Non-pigmented ciliary epithelial cell (primary cell): Measurements from ENCODE around the gene LRIG1.
A peak's percentile ranks its signal among the peaks of the same experiment; 100 is the strongest.

Experiments
- DNase-seq: peaks from one replicate; pipeline ENCODE4 v3.0.0-alpha.2; 2010; ENCODE audit warnings: low read depth

LRIG1 gene

GRCh38 chr3:66385066-66385465 is 115.8 kb downstream of the LRIG1 start:
- DNase-seq: no peak

GRCh38 chr3:66383998-66384745 is 116.7 kb downstream of the LRIG1 start:
- no peak for DNase-seq

- no peak for DNase-seq
These were observed 117.8 kb downstream of the LRIG1 start for GRCh38 chr3:66383023-66383422.

DNA sequence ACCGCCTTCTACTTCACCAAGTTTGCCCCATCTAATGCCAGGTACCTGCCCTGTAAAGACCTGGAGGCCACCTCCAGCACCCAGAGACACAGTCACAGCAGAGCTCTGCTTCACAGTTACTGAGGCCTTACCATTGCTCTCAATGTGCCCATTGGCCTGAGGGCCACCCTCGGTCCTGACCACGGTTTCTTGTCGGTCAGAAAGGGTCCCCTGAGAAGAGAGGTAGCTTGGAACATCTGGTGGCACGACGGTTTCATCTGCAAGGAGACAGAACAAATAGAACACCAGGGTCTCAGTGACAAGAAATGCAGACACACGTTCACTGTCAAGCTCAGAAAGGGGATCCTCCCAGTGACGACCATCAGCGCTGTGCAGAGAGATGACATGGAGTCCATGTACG is 118.7 kb downstream of the LRIG1 start:
- DNase-seq: no peak

DNA sequence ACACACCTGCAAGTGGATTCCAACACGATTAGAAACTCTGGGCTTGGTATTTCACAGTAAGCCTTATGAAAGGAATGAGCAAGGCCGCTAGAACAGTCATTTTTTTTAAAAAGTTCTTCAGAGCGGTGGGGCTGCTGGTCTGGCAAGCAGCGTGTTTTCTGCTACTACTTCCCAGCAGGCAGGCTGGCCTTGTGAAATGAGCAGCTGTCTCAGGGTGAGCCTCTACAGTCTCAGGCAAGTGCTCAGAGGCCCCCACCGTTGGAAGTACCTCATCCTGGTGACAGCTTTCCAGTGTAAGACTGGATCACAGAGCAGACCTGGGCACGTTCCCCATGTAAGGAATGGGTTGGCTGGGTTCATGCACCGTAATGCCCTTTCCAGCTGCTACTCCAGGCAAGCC is 119.2 kb downstream of the LRIG1 start:
- no peak for DNase-seq

- no peak for DNase-seq
These were observed 120.5 kb downstream of the LRIG1 start for GRCh38 chr3:66380200-66380932.

DNA sequence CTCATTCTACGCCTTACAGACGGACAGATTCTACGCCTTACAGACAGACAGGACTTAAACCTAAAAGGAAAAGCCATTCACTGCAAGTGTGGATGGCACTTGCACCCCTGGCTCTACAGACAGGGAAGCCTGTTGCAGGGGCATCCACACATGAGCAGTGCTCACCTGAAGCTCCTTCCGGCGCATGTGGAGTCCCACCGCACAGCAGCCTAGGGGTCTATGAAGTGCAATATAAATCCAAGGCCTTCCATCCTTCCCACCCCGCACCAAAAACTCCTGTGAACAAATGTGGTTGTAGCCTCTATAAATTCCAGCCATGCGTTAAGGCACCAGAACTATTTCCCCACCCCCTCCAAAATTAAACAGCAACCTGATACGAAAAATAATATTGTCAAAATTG is 121.3 kb downstream of the LRIG1 start:
- no peak for DNase-seq

GRCh38 chr3:66378256-66378655 is 122.6 kb downstream of the LRIG1 start:
- DNase-seq: no peak

- DNase-seq: no peak
These were observed 123.0 kb downstream of the LRIG1 start for GRCh38 chr3:66377800-66378199.

DNA sequence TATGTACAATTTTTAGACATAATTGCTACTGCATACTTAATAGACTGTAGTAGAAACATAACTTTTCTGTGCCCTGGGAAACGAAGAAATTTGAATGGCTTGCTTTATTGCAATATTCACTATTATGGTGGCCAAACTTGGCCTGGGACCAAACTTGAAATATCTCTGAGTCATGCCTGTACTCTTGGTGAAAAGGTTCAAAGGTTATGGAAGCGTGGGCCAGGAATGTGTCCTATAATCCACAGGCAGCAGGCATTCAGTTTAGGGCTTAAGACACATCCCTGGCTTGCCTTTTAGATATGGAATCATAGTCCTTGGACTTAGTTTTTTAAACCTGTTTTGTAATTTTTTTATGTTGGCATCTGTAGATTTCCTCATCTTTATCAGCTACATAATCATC is 124.3 kb downstream of the LRIG1 start:
- DNase-seq: peak; percentile 78

- no peak for DNase-seq
These were observed 128.0 kb downstream of the LRIG1 start for GRCh38 chr3:66372681-66373350.

- no peak for DNase-seq
These were observed 129.4 kb downstream of the LRIG1 start for GRCh38 chr3:66371432-66371831.

- no peak for DNase-seq
These were observed 130.6 kb downstream of the LRIG1 start for GRCh38 chr3:66370179-66370578.

GRCh38 chr3:66367979-66368378 is 132.8 kb downstream of the LRIG1 start:
- DNase-seq: no peak

GRCh38 chr3:66366747-66367146 is 134.1 kb downstream of the LRIG1 start:
- DNase-seq: no peak

GRCh38 chr3:66365080-66365479 is 135.7 kb downstream of the LRIG1 start:
- no peak for DNase-seq

- no peak for DNase-seq
These were observed 137.7 kb downstream of the LRIG1 start for GRCh38 chr3:66363148-66363547.

GRCh38 chr3:66362541-66362941 is 138.3 kb downstream of the LRIG1 start:
- peak; percentile 70 for DNase-seq

- no peak for DNase-seq
These were observed 139.5 kb downstream of the LRIG1 start for GRCh38 chr3:66361356-66361755.

DNA sequence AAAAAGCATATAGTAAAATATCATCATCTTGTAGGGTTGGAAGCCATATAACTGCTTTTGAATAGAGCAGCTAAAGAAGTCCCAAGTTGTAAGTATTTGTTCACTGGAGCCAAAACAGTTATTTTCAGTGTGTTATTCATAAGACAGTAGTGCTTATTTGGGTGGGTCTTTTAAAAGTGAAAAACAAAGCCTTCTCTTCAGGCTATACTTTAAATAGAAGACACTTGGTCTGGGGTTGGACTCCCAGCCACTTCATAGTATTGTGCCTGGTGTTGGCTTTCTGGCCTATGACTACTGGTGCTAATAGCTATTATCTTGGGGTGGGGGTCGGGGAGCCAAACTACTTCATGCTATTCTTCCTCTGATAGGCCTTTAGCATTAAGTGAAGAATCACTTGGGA is 144.8 kb downstream of the LRIG1 start:
- DNase-seq: no peak

DNA sequence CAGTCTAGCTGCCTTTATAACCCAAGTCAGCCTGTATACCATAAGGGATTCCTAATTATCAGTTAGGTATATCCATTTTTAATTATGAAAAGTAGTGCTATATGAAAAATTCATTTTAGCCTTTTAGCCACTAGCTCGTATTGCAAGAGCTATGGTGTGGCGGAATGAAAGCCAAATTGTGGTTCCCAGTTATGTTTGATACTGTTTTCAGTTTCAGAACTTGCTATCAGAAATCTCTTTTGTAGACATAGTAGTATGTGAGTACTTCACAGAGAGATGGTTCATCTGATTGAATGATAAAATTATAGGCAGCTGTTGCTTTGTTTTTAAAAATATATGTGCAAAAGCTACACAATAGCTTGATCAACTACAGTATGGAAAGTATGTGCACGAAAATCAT is 145.4 kb downstream of the LRIG1 start:
- DNase-seq: no peak

GRCh38 chr3:66354001-66354400 is 146.8 kb downstream of the LRIG1 start:
- no peak for DNase-seq

DNA sequence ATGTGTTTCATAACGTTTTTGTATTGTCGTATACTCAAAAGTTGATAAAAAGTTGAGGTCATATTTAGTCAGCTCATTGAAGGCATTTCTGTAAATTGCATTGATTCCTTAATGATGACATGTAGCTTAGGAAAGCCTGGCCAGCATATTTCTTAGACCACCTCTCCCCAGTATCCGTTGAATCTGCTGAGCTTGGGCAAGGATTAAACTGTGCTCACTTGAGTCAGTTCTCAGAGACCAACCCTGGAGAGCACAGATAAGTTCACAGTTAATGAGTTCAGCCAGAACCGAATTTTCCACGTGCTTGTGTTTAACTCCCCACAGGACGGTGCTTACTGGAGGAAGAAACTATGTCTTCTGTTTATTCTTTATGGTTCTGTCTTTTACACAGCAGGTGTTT is 147.3 kb downstream of the LRIG1 start:
- DNase-seq: peak; percentile 90
